Thyroid gland (tissue), 4 donors: ENCODE measurements around the gene FYN. TPM values are rescaled to one million over a fixed set of nuclear protein-coding genes. Genes with fewer than 3 reads are reported as not detected.

Source experiments
- DNase-seq, 2 donors: peaks; one replicate each; pipeline ENCODE4 v3.0.0-alpha.2; 2019
- H3K27ac ChIP-seq, 3 donors: fragments of 200-600 bp; sonication (generic); 1 replicate in 2 of 3; 2 replicates in 1 of 3; pipeline ENCODE4 v1.5.1; 2016 to 2019; ENCODE audit warnings: mild to moderate bottlenecking in 1 of 3, moderate library complexity in 1 of 3
- H3K27me3 ChIP-seq: fragments of 200-600 bp; sonication (generic); one replicate; pipeline ENCODE4 v1.5.1; 2019
- H3K36me3 ChIP-seq, 2 donors: fragments of 200-600 bp; sonication (generic); one replicate each; pipeline ENCODE4 v1.5.1; 2016 to 2019
- H3K4me1 ChIP-seq, 2 donors: fragments of 200-600 bp; sonication (generic); one replicate each; pipeline ENCODE4 v1.5.1; 2017 to 2019
- H3K4me3 ChIP-seq, 3 donors: fragments of 200-600 bp; sonication (generic); replicated peaks in 1 of 3; 1 replicate in 2 of 3; 2 replicates in 1 of 3; pipeline ENCODE4 v1.5.1; 2016; ENCODE audit warnings: mild to moderate bottlenecking in 1 of 3
- H3K9me3 ChIP-seq: fragments of 200-600 bp; sonication (generic); one replicate; pipeline ENCODE4 v1.5.1; 2017
- POLR2A ChIP-seq, 2 donors: fragments of 450-650 bp; IDR thresholded peaks; one replicate each; pipeline ENCODE4 v1.6.1; 2017; ENCODE audit warnings: antibody characterized with exemption in 2 of 2, mild to moderate bottlenecking in 2 of 2, moderate library complexity in 1 of 2
- WGBS, 2 donors: methylation state at CpG; one replicate each; pipeline ENCODE4 v1.1.5; 2017; 5-methylcytosine and 5-hydroxymethylcytosine counted together
- intact Hi-C: fragments of 100-400 bp; cut with DNase I; formaldehyde crosslinking; loops from one replicate; pipeline ENCODE4 v1.15.1; 2023
- total RNA-seq, 4 donors: library from RNA; depleted of rRNA; stranded (reverse); fragments of >200 nt; gene quantifications; one replicate each; pipeline ENCODE4 v1.2.3, GENCODE V29; 2016
- TF ChIP-seq, protein P1 (sequence below), 6 experiments: fragments of 200-600 bp in 3 of 6; fragments of 450-650 bp in 3 of 6; sonication (generic) in 3 of 6; IDR thresholded peaks; one replicate each; pipeline ENCODE4 v1.5.1; 2016 to 2019; ENCODE audit warnings: antibody characterized with exemption in 6 of 6, mild to moderate bottlenecking in 2 of 6, inconsistent platforms in 1 of 6, moderate library complexity in 1 of 6

FYN gene
- total RNA-seq, 4 donors from 2014 or later, result 67.0 to 206 (median 95.9) TPM

- H3K27ac ChIP-seq, result no peak overlapping the region
- WGBS, 2 donors, result 53 to 57% methylated on average over 6 of the region's 6 CpGs
- H3K9me3 ChIP-seq, result no peaks in the 10 kb centered on the region
These were observed 157.9 kb downstream of the FYN start for GRCh38 chr6:111715321-111715720.

GRCh38 chr6:111714416-111715270 is 158.6 kb downstream of the FYN start:
- WGBS, 2 donors, result 88 to 90% methylated on average over 10 of the region's 10 CpGs
- intact Hi-C loops, result loop anchor here (5.0 to 10.0 kb wide), 2 partner anchors 160 to 328 kb away; partner anchors contain the start of gene FYN
- no peak overlapping the region for H3K27ac ChIP-seq

More at GRCh38 chr6:111715321-111715720, 157.9 kb downstream of the FYN start:
- no peak overlapping the region for H3K4me3 ChIP-seq
- DNase-seq, result peak; percentile 72 to 82
- H3K36me3 ChIP-seq, result peaks cover 0 to 8% of the 10 kb centered on the region in 2 donors
- intact Hi-C loops, result loop anchor here (10.0 kb wide), 1 partner anchor 159 kb away; the partner anchor contains the start of gene FYN
- no peaks in the 10 kb centered on the region for H3K27me3 ChIP-seq
- H3K4me1 ChIP-seq, result peaks cover 2 to 30% of the 10 kb centered on the region in 2 donors
- TF ChIP-seq, protein P1, sequence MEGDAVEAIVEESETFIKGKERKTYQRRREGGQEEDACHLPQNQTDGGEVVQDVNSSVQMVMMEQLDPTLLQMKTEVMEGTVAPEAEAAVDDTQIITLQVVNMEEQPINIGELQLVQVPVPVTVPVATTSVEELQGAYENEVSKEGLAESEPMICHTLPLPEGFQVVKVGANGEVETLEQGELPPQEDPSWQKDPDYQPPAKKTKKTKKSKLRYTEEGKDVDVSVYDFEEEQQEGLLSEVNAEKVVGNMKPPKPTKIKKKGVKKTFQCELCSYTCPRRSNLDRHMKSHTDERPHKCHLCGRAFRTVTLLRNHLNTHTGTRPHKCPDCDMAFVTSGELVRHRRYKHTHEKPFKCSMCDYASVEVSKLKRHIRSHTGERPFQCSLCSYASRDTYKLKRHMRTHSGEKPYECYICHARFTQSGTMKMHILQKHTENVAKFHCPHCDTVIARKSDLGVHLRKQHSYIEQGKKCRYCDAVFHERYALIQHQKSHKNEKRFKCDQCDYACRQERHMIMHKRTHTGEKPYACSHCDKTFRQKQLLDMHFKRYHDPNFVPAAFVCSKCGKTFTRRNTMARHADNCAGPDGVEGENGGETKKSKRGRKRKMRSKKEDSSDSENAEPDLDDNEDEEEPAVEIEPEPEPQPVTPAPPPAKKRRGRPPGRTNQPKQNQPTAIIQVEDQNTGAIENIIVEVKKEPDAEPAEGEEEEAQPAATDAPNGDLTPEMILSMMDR (IDR thresholded peaks at IDR 0.05), result no peak
- TF ChIP-seq POLR2A (IDR thresholded peaks at IDR 0.05), result no peak

DNA sequence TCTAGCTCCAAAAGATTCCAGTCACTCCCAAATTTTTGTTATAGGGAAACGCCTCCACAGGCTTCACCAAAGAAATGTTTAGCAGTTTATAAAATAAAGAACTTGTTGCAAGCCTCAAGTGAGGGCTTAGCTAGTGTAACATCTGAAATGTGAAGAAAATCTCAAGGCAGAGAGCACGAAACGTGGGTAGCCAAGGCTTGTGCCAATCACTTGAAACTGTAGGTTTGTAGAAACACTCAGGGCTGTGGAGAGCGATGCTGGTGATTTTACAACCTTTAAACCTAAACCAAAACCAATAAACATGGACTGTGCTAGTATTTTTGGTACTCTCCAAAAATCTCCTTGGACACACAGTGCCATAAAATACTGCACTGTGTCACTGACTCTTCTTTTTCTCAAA is 159.4 kb downstream of the FYN start:
- Histone ChIP-seq H3K4me1 (peaks cover 4 to 25% of the 10 kb centered on the region in 2 donors), H3K36me3 (peaks cover 0 to 8% of the 10 kb centered on the region in 2 donors), H3K4me3 (no peak overlapping the region), H3K27ac (no peak overlapping the region), H3K27me3 (no peaks in the 10 kb centered on the region), H3K9me3 (no peaks in the 10 kb centered on the region)
- intact Hi-C loops, result loop anchor here (5.0 to 10.0 kb wide), 2 partner anchors 161 to 328 kb away; partner anchors contain the start of gene FYN
- no peak for DNase-seq
- WGBS, 2 donors, result 79 to 87% methylated on average over 4 of the region's 4 CpGs
- TF ChIP-seq, protein P1 (IDR thresholded peaks at IDR 0.05), result no peak
- no peak for TF ChIP-seq POLR2A (IDR thresholded peaks at IDR 0.05)

More at GRCh38 chr6:111714416-111715270, 158.6 kb downstream of the FYN start:
- no peak overlapping the region for H3K4me3 ChIP-seq
- no peaks in the 10 kb centered on the region for H3K27me3 ChIP-seq
- peaks cover 0 to 8% of the 10 kb centered on the region in 2 donors for H3K36me3 ChIP-seq
- H3K9me3 ChIP-seq, result no peaks in the 10 kb centered on the region
- H3K4me1 ChIP-seq, result peaks cover 4 to 32% of the 10 kb centered on the region in 2 donors
- DNase-seq, result no peak
- no peak for TF ChIP-seq POLR2A (IDR thresholded peaks at IDR 0.05)
- TF ChIP-seq, protein P1 (IDR thresholded peaks at IDR 0.05), result no peak

GRCh38 chr6:111713236-111713635 is 160.0 kb downstream of the FYN start:
- Histone ChIP-seq H3K4me1 (peaks cover 4 to 25% of the 10 kb centered on the region in 2 donors), H3K27ac (peak overlapping the region in 1 of 3 donors; percentile 15), H3K4me3 (no peak overlapping the region), H3K27me3 (no peaks in the 10 kb centered on the region), H3K36me3 (peaks cover 0 to 8% of the 10 kb centered on the region in 2 donors), H3K9me3 (no peaks in the 10 kb centered on the region)
- no peak for TF ChIP-seq POLR2A (IDR thresholded peaks at IDR 0.05)
- TF ChIP-seq, protein P1 (IDR thresholded peaks at IDR 0.05), result no peak
- DNase-seq, result peak; percentile 53 to 56
- WGBS, 2 donors, result 40% methylated on average over 2 of the region's 2 CpGs; no CpG with 5 or more reads in 1 of the 2 donors
- intact Hi-C loops, result loop anchor here (5.0 to 10.0 kb wide), 2 partner anchors 162 to 329 kb away; partner anchors contain the start of gene FYN
